ENCODE data around the gene FBXW4.
"Not testable (repeated sequence)": the region's sequence is repeated elsewhere in the genome, so short reads cannot be mapped to it uniquely, and the experiment has no call there.

FBXW4 gene

GRCh38 chr10:101614663-101615524, 80.1 kb downstream of the FBXW4 start:
- DNase-seq, result no peak

GRCh38 chr10:101613646-101614045, 81.3 kb downstream of the FBXW4 start:
- DNase-seq, result no peak

- DNase-seq, result no peak
These were observed 82.1 kb downstream of the FBXW4 start for GRCh38 chr10:101612872-101613271.

GRCh38 chr10:101612086-101612485, 82.9 kb downstream of the FBXW4 start:
- DNase-seq, result no peak

DNA sequence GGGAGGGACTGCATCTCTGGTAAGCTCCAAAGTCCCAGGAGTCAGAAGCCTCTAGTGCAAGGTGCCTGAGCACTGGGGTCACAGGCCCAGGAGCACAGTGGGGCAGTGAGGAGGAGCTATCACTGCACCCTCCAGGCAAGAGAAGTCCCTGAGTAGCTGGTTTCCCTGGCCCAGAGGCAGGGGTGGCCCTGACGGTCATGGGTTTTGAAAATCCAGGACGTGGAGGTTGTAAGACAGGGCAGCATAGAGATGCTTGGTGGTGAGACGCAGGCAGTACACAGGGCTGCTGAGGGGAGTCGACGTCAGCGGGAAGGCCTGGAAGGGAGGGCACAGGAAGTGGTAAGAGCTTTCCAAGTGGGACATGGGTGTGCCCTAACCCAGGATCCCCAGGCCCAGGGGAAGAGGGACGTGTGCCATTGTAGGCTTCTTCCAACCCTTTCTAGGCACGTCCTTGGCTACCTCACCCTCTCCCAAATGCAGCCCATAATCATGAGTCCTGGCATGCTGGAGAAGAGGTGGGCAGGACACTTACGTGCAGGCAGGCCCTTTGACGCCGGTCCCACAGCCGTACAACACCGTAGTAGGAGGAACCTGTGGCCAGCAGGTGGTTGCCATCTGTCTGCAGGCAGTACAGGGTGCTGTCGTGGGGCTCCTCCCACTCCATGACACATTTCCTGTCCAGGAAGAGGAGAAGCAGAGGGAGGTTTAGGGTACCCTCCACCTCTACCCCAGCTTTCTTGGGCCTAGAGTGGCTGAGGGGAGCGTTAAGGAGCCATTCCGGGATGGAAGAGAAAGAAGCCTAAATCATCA, 83.7 kb downstream of the FBXW4 start:
- no peak for DNase-seq

GRCh38 chr10:101609481-101609880, 85.5 kb downstream of the FBXW4 start:
- DNase-seq, result no peak

- no peak for DNase-seq
These were observed 87.8 kb downstream of the FBXW4 start for GRCh38 chr10:101607124-101607523.

DNA sequence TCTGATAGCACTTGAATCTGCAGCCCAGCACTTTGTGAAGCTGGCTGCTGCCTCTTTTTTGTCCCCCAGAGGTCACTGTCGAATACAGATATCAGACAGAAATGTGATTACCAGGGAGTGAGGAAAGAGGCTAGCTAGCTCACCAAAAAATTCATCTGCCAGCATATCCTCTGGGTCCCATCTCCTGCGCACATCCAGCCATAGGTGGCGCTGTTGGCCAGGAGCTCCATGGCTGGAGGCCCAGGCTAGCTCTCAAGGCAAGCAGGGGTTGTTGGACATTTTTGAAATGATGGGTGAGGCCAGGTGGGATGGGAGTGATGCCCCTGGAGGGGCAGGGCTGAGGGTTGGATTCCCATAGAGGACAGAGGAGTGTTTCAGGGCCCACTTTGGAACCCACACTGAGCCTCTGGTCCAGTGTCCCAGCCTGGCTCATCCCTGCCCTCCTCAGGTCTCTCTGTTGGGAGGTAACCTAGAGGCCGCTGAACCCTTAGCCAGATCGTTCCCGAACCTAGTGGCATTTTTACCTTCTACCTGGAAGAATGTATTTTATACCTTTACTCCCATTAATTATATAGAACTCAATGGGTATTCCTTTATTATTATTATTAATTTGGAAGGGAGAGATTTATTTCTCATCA, 92.1 kb downstream of the FBXW4 start:
- DNase-seq, result peak; percentile 53

GRCh38 chr10:101601541-101601940, 93.4 kb downstream of the FBXW4 start:
- no peak for DNase-seq

GRCh38 chr10:101597091-101597900, 97.7 kb downstream of the FBXW4 start:
- DNase-seq, result no peak

DNA sequence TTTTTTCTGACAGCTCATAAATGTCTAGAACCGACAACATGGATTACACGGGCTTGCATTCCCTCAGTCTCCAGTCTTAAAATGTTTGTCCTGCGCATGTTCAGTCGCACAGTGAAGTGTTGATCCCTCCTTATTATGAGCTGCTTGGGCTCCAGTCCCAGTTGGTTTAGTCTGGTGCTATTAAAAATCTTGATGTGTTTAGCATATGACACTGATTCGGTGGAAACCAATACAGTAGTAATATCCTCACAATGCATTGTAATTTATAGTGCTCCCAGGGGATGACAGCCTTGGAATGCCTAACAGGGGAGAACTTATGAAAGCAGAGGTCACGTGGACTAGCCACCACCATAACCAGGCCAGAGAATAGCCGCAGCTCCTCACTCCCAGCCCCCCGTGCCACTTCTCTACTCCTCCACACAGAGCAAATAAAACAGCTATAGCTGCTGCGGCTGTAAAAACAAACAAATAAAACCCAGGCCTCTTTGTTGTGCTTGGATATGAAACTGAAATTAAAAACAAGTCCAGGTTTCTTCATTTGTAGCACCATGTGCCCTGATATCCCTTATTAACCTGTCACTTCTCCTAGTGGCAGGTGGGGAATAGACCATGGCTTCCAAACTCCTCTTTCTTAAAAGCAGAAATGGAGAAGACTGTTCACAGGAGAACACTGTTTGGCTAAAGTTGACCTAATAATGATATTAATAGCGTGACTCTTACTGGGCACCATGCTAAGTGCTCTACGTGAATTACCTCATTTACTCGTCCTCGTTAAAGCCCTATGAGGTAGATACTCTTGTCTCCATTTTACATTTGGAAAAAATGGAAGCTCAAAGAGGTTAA, 99.2 kb downstream of the FBXW4 start:
- no peak for DNase-seq

DNA sequence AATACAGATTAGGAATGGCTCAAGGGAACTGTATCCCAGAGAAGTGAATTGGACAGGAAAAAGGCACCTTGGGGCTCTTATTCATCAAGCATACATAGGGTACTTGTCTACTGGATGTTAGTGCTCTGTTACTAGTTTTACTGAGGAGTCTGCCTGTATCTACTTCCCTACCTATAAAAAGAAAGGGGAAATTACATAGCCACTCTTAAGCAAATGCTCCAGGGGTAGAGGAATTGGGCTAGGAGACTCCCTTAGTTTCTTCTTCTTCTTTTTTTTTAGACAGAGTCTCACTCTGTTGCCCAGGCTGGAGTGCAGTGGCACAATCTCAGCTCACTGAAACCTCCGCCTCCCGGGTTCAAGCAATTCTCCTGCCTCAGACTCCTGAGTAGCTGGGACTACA, 101.6 kb downstream of the FBXW4 start:
- DNase-seq, result not testable (repeated sequence)

DNA sequence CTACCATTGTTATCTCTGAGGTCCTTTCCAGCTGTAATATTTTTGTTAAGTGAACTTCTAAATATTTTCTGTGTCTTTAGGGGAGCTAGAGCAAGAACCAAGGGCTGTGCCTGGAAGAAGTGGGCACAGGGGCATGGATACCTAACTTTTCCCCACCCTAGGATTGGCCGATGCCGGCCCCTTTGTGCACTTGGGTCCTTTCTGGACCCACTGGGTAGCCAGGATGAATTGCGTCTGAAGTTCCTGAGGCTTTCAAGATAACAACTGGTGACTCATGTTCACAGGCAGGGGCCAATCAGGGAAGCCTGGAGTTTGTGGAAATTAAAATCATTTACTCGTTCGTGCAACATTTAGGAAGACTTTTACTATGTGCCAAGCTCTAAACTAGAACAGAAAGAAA, 106.1 kb downstream of the FBXW4 start:
- DNase-seq, result no peak

DNA sequence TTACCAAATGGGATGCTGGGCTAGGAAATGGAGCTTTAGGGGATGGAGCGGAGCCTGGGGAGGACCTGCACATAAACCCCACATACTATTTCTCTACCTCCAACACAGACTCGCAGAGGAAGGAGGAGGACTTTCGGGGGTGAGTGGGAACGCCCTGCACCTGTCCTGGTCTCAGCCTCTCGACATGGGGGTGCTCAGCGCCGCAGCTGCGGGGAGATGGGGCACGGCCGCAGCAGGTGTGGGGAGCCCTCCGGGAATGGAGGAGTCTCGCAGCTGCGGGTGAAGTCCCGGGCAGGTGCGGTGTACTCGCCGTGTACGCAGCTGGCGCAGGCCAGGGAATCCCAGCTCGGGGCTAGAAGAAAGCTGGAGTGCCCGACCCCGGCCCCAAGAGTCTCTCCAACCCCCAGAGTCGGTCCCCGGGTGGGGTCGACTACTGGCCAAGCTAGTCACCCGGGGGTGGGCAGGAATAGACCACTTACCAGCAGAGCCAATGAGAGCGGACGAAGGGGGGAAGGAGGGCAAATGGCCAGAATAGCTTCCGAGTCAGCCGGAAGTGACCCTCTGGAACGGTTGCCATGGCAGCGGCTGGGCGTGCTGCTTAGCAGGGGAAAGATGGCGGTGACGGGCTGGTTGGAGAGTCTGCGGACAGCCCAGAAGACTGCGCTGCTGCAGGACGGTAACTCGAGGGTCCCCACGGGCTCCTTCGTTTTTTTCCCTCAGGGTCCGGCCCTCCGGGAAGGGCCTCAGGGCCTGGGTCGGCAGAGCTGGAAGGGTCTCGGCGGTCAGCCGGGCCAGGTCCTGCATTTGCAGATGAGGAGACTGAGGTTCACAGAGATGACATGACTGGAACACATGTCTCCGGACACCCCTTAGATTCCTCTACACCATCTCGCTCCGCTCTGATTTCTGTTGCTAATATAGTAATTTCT, 107.0 kb downstream of the FBXW4 start, which contains the start of the genes DPCD and POLL:
TSS of gene DPCD (plus strand) at position 597 of the 929 bp plus-strand sequence. CDS start at position 613, 16 bp downstream.
TSS of gene POLL (minus strand) at position 533 of the 929 bp plus-strand sequence. CDS start 897 bp downstream, outside the sequence.
- DNase-seq, result peak; percentile 74

- DNase-seq, result no peak
These were observed 109.1 kb downstream of the FBXW4 start for GRCh38 chr10:101585841-101586240.

GRCh38 chr10:101580486-101581399, 114.2 kb downstream of the FBXW4 start:
- DNase-seq, result no peak

- DNase-seq, result no peak
These were observed 115.5 kb downstream of the FBXW4 start for GRCh38 chr10:101579516-101579870.

GRCh38 chr10:101578803-101579515, 116.0 kb downstream of the FBXW4 start:
- DNase-seq, result no peak

Measured in NCI-H526 treated with DMSO at 0.1 percent for 48 hours (cell line).